Right atrium auricular region (tissue), 2 donors: ENCODE data around the gene SRGN. TPM values are rescaled to one million over a fixed set of nuclear protein-coding genes. Genes with fewer than 3 reads are reported as not detected.
"Not testable (repeated sequence)": the region's sequence is repeated elsewhere in the genome, so short reads cannot be mapped to it uniquely, and the experiment has no call there.

ENCODE experiments used
- DNase-seq: peaks from one replicate; pipeline ENCODE4 v3.0.0-alpha.2; 2019; ENCODE audit warnings: low spot score
- H3K27ac ChIP-seq, 2 donors: fragments of 200-600 bp; sonication (generic); 1 replicate in 1 of 2; 2 replicates in 1 of 2; pipeline ENCODE4 v1.5.1; 2016 to 2019
- H3K27me3 ChIP-seq, 2 donors: fragments of 200-600 bp; sonication (generic); one replicate each; pipeline versions ENCODE4 v1.5.1 to v1.6.0; 2017 to 2019
- H3K36me3 ChIP-seq: fragments of 200-600 bp; sonication (generic); one replicate; pipeline ENCODE4 v1.5.1; 2016
- H3K4me1 ChIP-seq, 2 donors: fragments of 200-600 bp; sonication (generic); one replicate each; pipeline versions ENCODE4 v1.5.1 to v1.6.0; 2017 to 2019
- H3K4me3 ChIP-seq, 2 donors: fragments of 200-600 bp; sonication (generic); 1 replicate in 1 of 2; 2 replicates in 1 of 2; pipeline ENCODE4 v1.5.1; 2017 to 2019; ENCODE audit warnings: mild to moderate bottlenecking in 1 of 2, moderate library complexity in 1 of 2
- H3K9me3 ChIP-seq, 2 donors: fragments of 200-600 bp; sonication (generic); one replicate each; pipeline ENCODE4 v1.5.1; 2019
- total RNA-seq, 2 donors: library from RNA; depleted of rRNA; stranded (reverse); fragments of >200 nt; gene quantifications; one replicate each; pipeline ENCODE4 v1.1.0, GENCODE V29; 2016
- TF ChIP-seq, protein P1 (sequence below), 2 donors: fragments of 200-600 bp; sonication (generic); IDR thresholded peaks; one replicate each; pipeline ENCODE4 v1.5.1; 2019; ENCODE audit warnings: antibody characterized with exemption in 2 of 2

Gene SRGN, protein sequence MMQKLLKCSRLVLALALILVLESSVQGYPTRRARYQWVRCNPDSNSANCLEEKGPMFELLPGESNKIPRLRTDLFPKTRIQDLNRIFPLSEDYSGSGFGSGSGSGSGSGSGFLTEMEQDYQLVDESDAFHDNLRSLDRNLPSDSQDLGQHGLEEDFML
- total RNA-seq = 100 to 1,000 TPM in 1 of 2 donors, 10 to 100 TPM in 1; 79.4 to 124 TPM

DNA sequence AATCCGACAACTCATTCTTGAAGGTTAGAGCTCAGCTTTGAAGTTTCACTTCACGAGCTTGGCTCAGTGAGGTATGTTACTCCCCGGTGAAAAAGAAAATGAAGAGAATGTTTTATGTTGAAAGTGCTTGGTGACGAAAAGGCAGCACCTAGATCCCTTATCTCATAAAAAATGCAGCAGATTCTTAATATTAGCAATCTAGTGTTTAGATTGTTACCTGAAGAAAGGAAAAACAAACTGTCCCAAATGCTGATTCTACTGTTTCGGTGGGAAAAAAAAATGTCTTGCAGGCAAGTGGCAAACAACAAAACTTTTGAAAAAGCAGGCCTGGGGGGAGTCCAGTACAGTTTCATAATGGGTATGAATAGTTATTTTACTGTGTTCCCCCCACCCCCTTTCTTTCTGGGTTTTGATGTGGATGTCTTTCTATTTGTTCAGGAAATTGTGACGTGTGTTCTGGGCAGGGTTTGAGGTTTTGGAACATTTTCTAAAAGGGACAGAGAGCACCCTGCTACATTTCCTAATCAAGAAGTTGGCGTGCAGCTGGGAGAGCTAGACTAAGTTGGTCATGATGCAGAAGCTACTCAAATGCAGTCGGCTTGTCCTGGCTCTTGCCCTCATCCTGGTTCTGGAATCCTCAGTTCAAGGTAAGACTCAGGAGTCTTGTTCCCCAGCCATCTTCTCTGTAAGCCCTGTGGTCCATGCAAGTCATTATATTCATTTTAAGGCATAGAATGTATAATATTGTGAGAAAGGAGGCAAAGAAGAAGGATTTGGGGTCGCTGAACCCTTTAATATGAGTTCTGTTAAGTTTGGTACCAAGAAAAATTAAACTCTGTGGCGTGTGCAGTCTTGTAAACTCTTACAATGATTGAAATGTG, at the start of gene SRGN:
SRGN (plus strand) TSS at position 514 of the 881 bp plus-strand sequence; CDS start at position 569, 55 bp downstream.
- DNase-seq = peak; percentile 95
- Histone ChIP-seq H3K27ac (peak within 1 kb of the TSS; percentile 85 to 89), H3K36me3 (no peaks in the 10 kb centered on the region), H3K9me3 (no peaks in the 10 kb centered on the region), H3K4me1 (peaks cover 0 to 19% of the 10 kb centered on the region in 2 donors), H3K4me3 (peak within 1 kb of the TSS; percentile 36 to 51), H3K27me3 (no peaks in the 10 kb centered on the region)
- TF ChIP-seq, protein P1, sequence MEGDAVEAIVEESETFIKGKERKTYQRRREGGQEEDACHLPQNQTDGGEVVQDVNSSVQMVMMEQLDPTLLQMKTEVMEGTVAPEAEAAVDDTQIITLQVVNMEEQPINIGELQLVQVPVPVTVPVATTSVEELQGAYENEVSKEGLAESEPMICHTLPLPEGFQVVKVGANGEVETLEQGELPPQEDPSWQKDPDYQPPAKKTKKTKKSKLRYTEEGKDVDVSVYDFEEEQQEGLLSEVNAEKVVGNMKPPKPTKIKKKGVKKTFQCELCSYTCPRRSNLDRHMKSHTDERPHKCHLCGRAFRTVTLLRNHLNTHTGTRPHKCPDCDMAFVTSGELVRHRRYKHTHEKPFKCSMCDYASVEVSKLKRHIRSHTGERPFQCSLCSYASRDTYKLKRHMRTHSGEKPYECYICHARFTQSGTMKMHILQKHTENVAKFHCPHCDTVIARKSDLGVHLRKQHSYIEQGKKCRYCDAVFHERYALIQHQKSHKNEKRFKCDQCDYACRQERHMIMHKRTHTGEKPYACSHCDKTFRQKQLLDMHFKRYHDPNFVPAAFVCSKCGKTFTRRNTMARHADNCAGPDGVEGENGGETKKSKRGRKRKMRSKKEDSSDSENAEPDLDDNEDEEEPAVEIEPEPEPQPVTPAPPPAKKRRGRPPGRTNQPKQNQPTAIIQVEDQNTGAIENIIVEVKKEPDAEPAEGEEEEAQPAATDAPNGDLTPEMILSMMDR (IDR thresholded peaks at IDR 0.05) = no peak

DNA sequence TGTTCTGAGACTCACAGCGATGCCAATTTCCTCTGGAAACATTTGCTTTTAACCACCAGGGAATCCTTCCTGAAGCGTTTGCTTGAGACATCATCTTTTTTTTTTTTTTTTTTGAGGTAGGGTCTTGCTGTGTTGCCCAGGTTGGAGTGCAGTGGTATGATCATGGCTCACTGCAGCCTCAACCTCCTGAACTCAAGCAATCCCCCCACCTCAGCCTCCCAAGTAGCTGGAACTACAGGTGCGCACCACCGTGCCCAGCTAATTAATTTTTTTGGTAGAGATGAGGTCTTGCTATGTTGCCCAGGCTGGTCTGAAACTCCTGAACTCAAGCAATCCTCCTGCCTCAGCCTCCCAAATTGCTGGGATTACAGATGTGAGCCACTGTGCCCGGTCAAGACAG, 47.0 kb upstream of the SRGN start:
- not testable (repeated sequence) for H3K4me1 ChIP-seq, H3K9me3 ChIP-seq, H3K4me3 ChIP-seq, H3K27me3 ChIP-seq, H3K36me3 ChIP-seq, H3K27ac ChIP-seq, DNase-seq

DNA sequence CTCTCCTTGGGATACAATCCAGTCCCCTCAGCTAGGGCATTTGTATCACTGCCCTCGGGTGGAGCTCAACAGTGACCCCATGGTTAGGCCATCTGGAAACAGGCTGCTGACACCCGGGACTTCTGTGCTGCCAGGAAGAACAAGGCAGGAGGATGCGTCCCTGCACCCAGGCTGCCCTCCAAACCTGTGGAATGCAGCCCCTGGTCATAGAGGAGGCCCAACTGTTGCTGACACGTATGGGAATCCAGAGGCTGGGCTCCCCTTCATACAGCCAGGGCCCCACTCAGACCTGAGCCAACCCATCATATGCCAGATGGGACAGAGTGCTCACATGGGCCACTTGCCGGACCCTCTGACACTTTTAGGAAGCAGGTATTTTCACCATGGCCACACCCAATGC, 45.5 kb upstream of the SRGN start:
- H3K9me3 ChIP-seq = no peaks in the 10 kb centered on the region
- H3K27ac ChIP-seq = no peak overlapping the region
- no peaks in the 10 kb centered on the region for H3K4me1 ChIP-seq
- H3K36me3 ChIP-seq = no peaks in the 10 kb centered on the region
- H3K4me3 ChIP-seq = no peak overlapping the region
- TF ChIP-seq, protein P1 (IDR thresholded peaks at IDR 0.05) = no peak
- H3K27me3 ChIP-seq = no peaks in the 10 kb centered on the region
- DNase-seq = no peak

DNA sequence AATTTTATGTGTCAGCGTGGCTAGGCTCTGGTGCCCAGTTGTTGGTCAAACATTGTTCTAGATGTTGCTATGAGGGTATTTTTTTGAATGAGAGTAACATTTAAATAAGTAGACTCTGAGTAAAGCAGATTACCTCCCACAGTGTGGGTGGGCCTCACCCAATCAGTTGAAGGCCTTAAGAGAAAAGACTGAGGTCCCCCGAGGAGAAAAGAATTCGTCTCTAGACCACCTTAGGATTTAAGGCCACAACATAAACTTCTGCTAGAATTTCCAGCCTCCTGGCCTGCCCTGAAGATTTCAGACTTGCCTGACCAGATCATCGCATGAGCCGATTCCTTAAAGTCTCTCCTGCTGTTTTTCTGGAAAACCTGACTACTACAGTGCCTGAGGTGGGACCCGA, 45.1 kb upstream of the SRGN start:
- Histone ChIP-seq H3K27ac (no peak overlapping the region), H3K36me3 (no peaks in the 10 kb centered on the region), H3K27me3 (no peaks in the 10 kb centered on the region), H3K4me3 (no peak overlapping the region), H3K4me1 (no peaks in the 10 kb centered on the region), H3K9me3 (no peaks in the 10 kb centered on the region)
- no peak for DNase-seq
- TF ChIP-seq, protein P1 (IDR thresholded peaks at IDR 0.05) = no peak

DNA sequence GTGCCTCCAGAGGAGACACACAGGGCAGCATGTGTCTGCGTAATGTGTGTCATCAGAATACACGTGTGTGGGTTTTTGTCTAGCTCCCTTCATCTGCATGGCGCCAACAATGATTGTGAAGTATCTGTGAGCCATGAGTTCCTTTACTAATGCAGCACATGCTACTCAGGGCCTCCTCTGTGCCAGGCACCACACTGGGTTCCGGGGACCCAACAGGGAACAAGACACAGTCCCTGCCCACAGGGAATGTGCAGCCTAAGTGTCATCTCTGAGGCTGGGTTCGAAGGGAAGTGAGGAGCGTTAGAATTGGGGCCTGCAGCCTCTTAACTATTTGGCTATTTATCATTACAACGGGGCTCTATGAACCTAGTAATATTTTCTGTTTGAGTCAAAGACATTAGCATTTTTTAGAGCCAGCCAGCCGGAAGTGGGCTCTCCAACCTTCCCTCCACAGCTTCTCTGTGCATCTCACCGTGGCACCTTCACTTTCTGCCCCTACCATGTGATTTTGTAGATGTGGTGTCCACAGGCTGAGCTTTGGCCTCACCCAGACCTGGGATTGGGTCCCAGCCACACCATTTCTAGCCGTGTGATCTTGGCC, 43.9 kb upstream of the SRGN start:
- DNase-seq = no peak
- Histone ChIP-seq H3K4me1 (no peaks in the 10 kb centered on the region), H3K36me3 (no peaks in the 10 kb centered on the region), H3K27me3 (no peaks in the 10 kb centered on the region), H3K27ac (no peak overlapping the region), H3K9me3 (no peaks in the 10 kb centered on the region), H3K4me3 (no peak overlapping the region)
- TF ChIP-seq, protein P1 (IDR thresholded peaks at IDR 0.05) = no peak

DNA sequence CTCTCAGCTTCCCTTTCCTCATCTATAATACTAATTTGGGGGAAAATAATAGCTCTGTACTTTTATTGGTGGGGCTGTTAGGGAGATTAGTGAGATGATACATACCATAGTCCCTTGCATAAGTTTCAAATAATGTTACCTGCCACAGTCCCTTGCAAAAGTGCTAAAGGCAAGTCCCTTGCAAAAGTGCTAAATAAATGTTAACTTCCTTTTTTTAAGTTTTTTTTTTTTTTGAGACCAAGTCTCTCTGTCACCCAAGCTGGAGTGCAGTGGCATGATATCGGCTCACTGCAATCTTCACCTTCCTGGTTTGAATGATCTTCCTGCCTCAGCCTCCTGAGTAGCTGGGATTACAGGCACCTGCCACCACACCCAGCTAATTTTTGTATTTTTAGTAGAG, 43.4 kb upstream of the SRGN start:
- no peak overlapping the region for H3K4me3 ChIP-seq
- H3K4me1 ChIP-seq = no peaks in the 10 kb centered on the region
- DNase-seq = no peak
- TF ChIP-seq, protein P1 (IDR thresholded peaks at IDR 0.05) = no peak
- H3K27me3 ChIP-seq = no peaks in the 10 kb centered on the region
- H3K27ac ChIP-seq = no peak overlapping the region
- H3K9me3 ChIP-seq = no peaks in the 10 kb centered on the region
- H3K36me3 ChIP-seq = no peaks in the 10 kb centered on the region
